ENCODE results near the gene CISD3. TPM values are rescaled to one million over a fixed set of nuclear protein-coding genes. Genes with fewer than 3 reads are reported as not detected.

The CISD3 gene
- total and polyA plus RNA-seq, 9 donors, result 6.4 to 21.2 (median 14.7) TPM

- Histone ChIP-seq H3K36me3 (ENCODE audit: control insufficient read depth, insufficient read depth, low read length) (peaks cover 33% of the 10 kb centered on the region), H3K4me1 (ENCODE audit: control insufficient read depth, insufficient read depth, low read length) (peaks cover 80% of the 10 kb centered on the region), H3K9me3 (replicated peaks; ENCODE audit: control insufficient read depth, low read depth, low read length) (no peaks in the 10 kb centered on the region), H3K27me3 (ENCODE audit: control insufficient read depth, insufficient read depth, low read length) (peaks cover 18% of the 10 kb centered on the region), H3K27ac (ENCODE audit: low read length) (peak overlapping the region; percentile 63), H3K4me3 (ENCODE audit: low read length) (peak overlapping the region; percentile 52)
- 15% methylated on average over 9 of the region's 20 CpGs for WGBS (ENCODE audit: insufficient coverage)
- peak; percentile 56 for DNase-seq
Observed at GRCh38 chr17:38706505-38707216, 23.5 kb upstream of the CISD3 start.

GRCh38 chr17:38707678-38708351 is 22.3 kb upstream of the CISD3 start:
- no peak for DNase-seq
- H3K27me3 ChIP-seq (ENCODE audit: control insufficient read depth, insufficient read depth, low read length), result peaks cover 14% of the 10 kb centered on the region
- 78% methylated on average over 11 of the region's 21 CpGs for WGBS (ENCODE audit: insufficient coverage)
- H3K36me3 ChIP-seq (ENCODE audit: control insufficient read depth, insufficient read depth, low read length), result peaks cover 44% of the 10 kb centered on the region
- H3K4me1 ChIP-seq (ENCODE audit: control insufficient read depth, insufficient read depth, low read length), result peaks cover 80% of the 10 kb centered on the region
- H3K9me3 ChIP-seq (replicated peaks; ENCODE audit: control insufficient read depth, low read depth, low read length), result no peaks in the 10 kb centered on the region
- no peak overlapping the region for H3K4me3 ChIP-seq (ENCODE audit: low read length)
- H3K27ac ChIP-seq (ENCODE audit: low read length), result no peak overlapping the region

GRCh38 chr17:38709104-38709820 is 20.9 kb upstream of the CISD3 start:
- H3K36me3 ChIP-seq (ENCODE audit: control insufficient read depth, insufficient read depth, low read length), result peaks cover 59% of the 10 kb centered on the region
- DNase-seq, result no peak
- H3K27me3 ChIP-seq (ENCODE audit: control insufficient read depth, insufficient read depth, low read length), result no peaks in the 10 kb centered on the region
- H3K4me1 ChIP-seq (ENCODE audit: control insufficient read depth, insufficient read depth, low read length), result peaks cover 65% of the 10 kb centered on the region
- H3K27ac ChIP-seq (ENCODE audit: low read length), result peak overlapping the region; percentile 90
- no peak overlapping the region for H3K4me3 ChIP-seq (ENCODE audit: low read length)
- 85% methylated on average over 13 of the region's 18 CpGs for WGBS (ENCODE audit: insufficient coverage)
- H3K9me3 ChIP-seq (replicated peaks; ENCODE audit: control insufficient read depth, low read depth, low read length), result no peaks in the 10 kb centered on the region

GRCh38 chr17:38709864-38710603 is 20.1 kb upstream of the CISD3 start:
- Histone ChIP-seq H3K27me3 (ENCODE audit: control insufficient read depth, insufficient read depth, low read length) (no peaks in the 10 kb centered on the region), H3K27ac (ENCODE audit: low read length) (peak overlapping the region; percentile 90), H3K4me1 (ENCODE audit: control insufficient read depth, insufficient read depth, low read length) (peaks cover 62% of the 10 kb centered on the region), H3K36me3 (ENCODE audit: control insufficient read depth, insufficient read depth, low read length) (peaks cover 67% of the 10 kb centered on the region), H3K4me3 (ENCODE audit: low read length) (no peak overlapping the region), H3K9me3 (replicated peaks; ENCODE audit: control insufficient read depth, low read depth, low read length) (no peaks in the 10 kb centered on the region)
- 34% methylated on average over 11 of the region's 13 CpGs for WGBS (ENCODE audit: insufficient coverage)
- peak; percentile 82 for DNase-seq

- peaks cover 72% of the 10 kb centered on the region for H3K36me3 ChIP-seq (ENCODE audit: control insufficient read depth, insufficient read depth, low read length)
- H3K9me3 ChIP-seq (replicated peaks; ENCODE audit: control insufficient read depth, low read depth, low read length), result no peaks in the 10 kb centered on the region
- WGBS (ENCODE audit: insufficient coverage), result 95% methylated on average over 3 of the region's 3 CpGs
- no peak overlapping the region for H3K4me3 ChIP-seq (ENCODE audit: low read length)
- no peak for DNase-seq
- H3K27me3 ChIP-seq (ENCODE audit: control insufficient read depth, insufficient read depth, low read length), result no peaks in the 10 kb centered on the region
- H3K4me1 ChIP-seq (ENCODE audit: control insufficient read depth, insufficient read depth, low read length), result peaks cover 62% of the 10 kb centered on the region
- peak overlapping the region; percentile 90 for H3K27ac ChIP-seq (ENCODE audit: low read length)
Observed at GRCh38 chr17:38710604-38710962, 19.6 kb upstream of the CISD3 start.

GRCh38 chr17:38710985-38711384 is 19.2 kb upstream of the CISD3 start:
- Histone ChIP-seq H3K27me3 (ENCODE audit: control insufficient read depth, insufficient read depth, low read length) (no peaks in the 10 kb centered on the region), H3K27ac (ENCODE audit: low read length) (peak overlapping the region; percentile 31), H3K4me1 (ENCODE audit: control insufficient read depth, insufficient read depth, low read length) (peaks cover 62% of the 10 kb centered on the region), H3K36me3 (ENCODE audit: control insufficient read depth, insufficient read depth, low read length) (peaks cover 76% of the 10 kb centered on the region), H3K4me3 (ENCODE audit: low read length) (no peak overlapping the region), H3K9me3 (replicated peaks; ENCODE audit: control insufficient read depth, low read depth, low read length) (no peaks in the 10 kb centered on the region)
- DNase-seq, result no peak
- 84% methylated on average over 4 of the region's 5 CpGs for WGBS (ENCODE audit: insufficient coverage)

GRCh38 chr17:38711792-38712571 is 18.2 kb upstream of the CISD3 start:
- no peak overlapping the region for H3K27ac ChIP-seq (ENCODE audit: low read length)

GRCh38 chr17:38712593-38712992 is 17.5 kb upstream of the CISD3 start:
- no peaks in the 10 kb centered on the region for H3K27me3 ChIP-seq (ENCODE audit: control insufficient read depth, insufficient read depth, low read length)
- no peak for DNase-seq
- no peak overlapping the region for H3K4me3 ChIP-seq (ENCODE audit: low read length)
- H3K9me3 ChIP-seq (replicated peaks; ENCODE audit: control insufficient read depth, low read depth, low read length), result no peaks in the 10 kb centered on the region
- H3K4me1 ChIP-seq (ENCODE audit: control insufficient read depth, insufficient read depth, low read length), result peaks cover 47% of the 10 kb centered on the region
- H3K36me3 ChIP-seq (ENCODE audit: control insufficient read depth, insufficient read depth, low read length), result peaks cover 87% of the 10 kb centered on the region
- no CpG with 5 or more reads among the region's 10 CpGs for WGBS (ENCODE audit: insufficient coverage)
- H3K27ac ChIP-seq (ENCODE audit: low read length), result no peak overlapping the region

More at GRCh38 chr17:38711792-38712571, 18.2 kb upstream of the CISD3 start:
- Histone ChIP-seq H3K27me3 (ENCODE audit: control insufficient read depth, insufficient read depth, low read length) (no peaks in the 10 kb centered on the region), H3K36me3 (ENCODE audit: control insufficient read depth, insufficient read depth, low read length) (peaks cover 84% of the 10 kb centered on the region), H3K9me3 (replicated peaks; ENCODE audit: control insufficient read depth, low read depth, low read length) (no peaks in the 10 kb centered on the region), H3K4me3 (ENCODE audit: low read length) (no peak overlapping the region), H3K4me1 (ENCODE audit: control insufficient read depth, insufficient read depth, low read length) (peaks cover 52% of the 10 kb centered on the region)
- DNase-seq, result peak; percentile 50
- WGBS (ENCODE audit: insufficient coverage), result 58% methylated on average over 16 of the region's 26 CpGs

GRCh38 chr17:38713456-38714075 is 16.6 kb upstream of the CISD3 start:
- no peak overlapping the region for H3K4me3 ChIP-seq (ENCODE audit: low read length)
- WGBS (ENCODE audit: insufficient coverage), result 50% methylated on average over 6 of the region's 11 CpGs
- H3K36me3 ChIP-seq (ENCODE audit: control insufficient read depth, insufficient read depth, low read length), result peaks cover 86% of the 10 kb centered on the region
- peaks cover 39% of the 10 kb centered on the region for H3K4me1 ChIP-seq (ENCODE audit: control insufficient read depth, insufficient read depth, low read length)
- H3K27ac ChIP-seq (ENCODE audit: low read length), result no peak overlapping the region
- H3K27me3 ChIP-seq (ENCODE audit: control insufficient read depth, insufficient read depth, low read length), result no peaks in the 10 kb centered on the region
- DNase-seq, result no peak
- H3K9me3 ChIP-seq (replicated peaks; ENCODE audit: control insufficient read depth, low read depth, low read length), result no peaks in the 10 kb centered on the region

Measured in muscle of leg (tissue), 11 donors.